K562 (cell line): ENCODE data around the gene LHPP. TPM values are rescaled to one million over a fixed set of nuclear protein-coding genes. Genes with fewer than 3 reads are reported as not detected.

Experiments used
- ATAC-seq: fragments of 200-7000 bp; cut with Tn5 transposase; 3 replicates; pipeline ENCODE4 v1.9.1; 2020; ENCODE audit warnings: moderate library complexity
- BruUV-seq: library from RNA; stranded (reverse); fragments of 400-500 nt; replicated peaks from 2 replicates; lab custom pipeline; 2021; lab: Mats Ljungman, UMichigan
- CTCF ChIA-PET: fragments of 300-600 bp; formaldehyde crosslinking; extraction: SDS; loops from one replicate; lab custom pipeline; 2021; ENCODE audit warnings: low intra/inter-chr PET ratio; lab: Yijun Ruan, JAX
- POLR2A ChIA-PET: fragments of 300-600, 350-650 bp; sonication (Branson Sonifier 250); formaldehyde crosslinking; extraction: SDS; loops from one replicate; lab custom pipeline; 2021; ENCODE audit warnings: antibody characterized with exemption, inconsistent platforms; lab: Yijun Ruan, JAX
- DNase-seq, 4 experiments: peaks; one replicate each; pipeline versions ENCODE4 v3.0.0 to v3.0.0-alpha.2; 2011 to 2018; ENCODE audit warnings: low spot score in 3 of 4, mixed read lengths in 3 of 4; ENCODE audit errors: extremely low read depth in 1 of 4
- FAIRE-seq: peaks from 2 replicates; lab custom pipeline; 2011; peaks lifted over from hg19 to GRCh38; lab: Jason Lieb, UNC
- H2AFZ ChIP-seq: 2 replicates; pipeline ENCODE4 v1.6.0; 2011; ENCODE audit warnings: low read depth, low read length, control low read depth, inconsistent platforms
- H3K27ac ChIP-seq: fragments of 200-600 bp; 3 replicates; pipeline ENCODE4 v1.8.0; 2011; ENCODE audit warnings: low read depth, mild to moderate bottlenecking, control low read depth, inconsistent platforms, low read length, moderate library complexity, mixed read lengths; ENCODE audit errors: extremely low read depth
- H3K27me3 ChIP-seq, 2 experiments: fragments of 300-600 bp in 1 of 2; 2 replicates in 1 of 2; 3 replicates in 1 of 2; pipeline versions ENCODE4 v1.6.0 to v1.8.0; 2011; ENCODE audit warnings: inconsistent platforms in 2 of 2, low read length in 2 of 2, mild to moderate bottlenecking in 1 of 2, mixed read lengths in 1 of 2, moderate library complexity in 1 of 2; ENCODE audit not compliant: control insufficient read depth in 2 of 2, insufficient read depth in 2 of 2
- H3K36me3 ChIP-seq: fragments of 300-600 bp; 3 replicates; pipeline ENCODE4 v1.8.0; 2011; ENCODE audit warnings: mild to moderate bottlenecking, low read length, inconsistent platforms; ENCODE audit not compliant: control insufficient read depth, insufficient read depth
- H3K4me1 ChIP-seq, 2 experiments: fragments of 200-600 bp in 1 of 2; replicated peaks in 1 of 2; 2 replicates in 1 of 2; 3 replicates in 1 of 2; pipeline versions ENCODE4 v1.5.1 to v1.8.0; 2011; ENCODE audit warnings: inconsistent platforms in 2 of 2, low read length in 2 of 2, mild to moderate bottlenecking in 1 of 2, mixed read lengths in 1 of 2, moderate library complexity in 1 of 2; ENCODE audit not compliant: control insufficient read depth in 2 of 2, insufficient read depth in 2 of 2
- H3K4me2 ChIP-seq: 2 replicates; pipeline ENCODE4 v1.6.1; 2011; ENCODE audit warnings: low read length, control low read depth, inconsistent platforms, mixed read lengths; ENCODE audit not compliant: insufficient read depth
- H3K4me3 ChIP-seq: fragments of 200-600 bp; sonication (generic), shearing (Covaris generic); 2 replicates; pipeline ENCODE4 v1.5.1; 2016; ENCODE audit warnings: control low read depth, inconsistent platforms
- H3K79me2 ChIP-seq: fragments of 200-600 bp; 3 replicates; pipeline ENCODE4 v1.8.0; 2011; ENCODE audit warnings: low read length, inconsistent platforms; ENCODE audit not compliant: control insufficient read depth, insufficient read depth
- H3K9ac ChIP-seq, 2 experiments: 2 replicates each; pipeline versions ENCODE4 v1.6.0 to v1.6.1; 2011; ENCODE audit warnings: low read depth in 2 of 2, low read length in 2 of 2, control low read depth in 1 of 2, inconsistent platforms in 1 of 2, mild to moderate bottlenecking in 1 of 2, mixed read lengths in 1 of 2; ENCODE audit not compliant: insufficient read depth in 1 of 2
- H3K9me1 ChIP-seq: one replicate; pipeline ENCODE4 v1.6.0; 2011; ENCODE audit warnings: inconsistent platforms, mild to moderate bottlenecking, low read length, moderate library complexity; ENCODE audit not compliant: control insufficient read depth, insufficient read depth
- H3K9me3 ChIP-seq: replicated peaks from 2 replicates; pipeline ENCODE4 v1.5.1; 2011; ENCODE audit warnings: low read depth, low read length, inconsistent platforms; ENCODE audit not compliant: control insufficient read depth, insufficient read depth
- H4K20me1 ChIP-seq: replicated peaks from 2 replicates; pipeline ENCODE4 v1.6.1; 2011; ENCODE audit warnings: low read length, inconsistent platforms, mixed read lengths; ENCODE audit not compliant: control insufficient read depth, insufficient read depth
- KLF6 ChIP-seq: fragments of 250-450 bp; sonication (Bioruptor Pico); IDR thresholded peaks from 2 replicates; pipeline ENCODE4 v1.4.0; 2020; ENCODE audit warnings: mild to moderate bottlenecking, moderate library complexity, borderline replicate concordance
- MCM3 ChIP-seq: fragments of 450-650 bp; IDR thresholded peaks from 2 replicates; pipeline ENCODE4 v1.6.1; 2016
- NR4A1 ChIP-seq, 2 experiments: fragments of 250-450 bp in 1 of 2; fragments of 450-650 bp in 1 of 2; sonication (Bioruptor Pico) in 1 of 2; IDR thresholded peaks; 2 replicates each; pipeline versions ENCODE4 v1.4.0 to v1.6.1; 2016 to 2020; ENCODE audit warnings: mild to moderate bottlenecking in 2 of 2, missing compliant biosample characterization in 1 of 2, missing genetic modification characterization in 1 of 2, moderate library complexity in 1 of 2
- SIN3B ChIP-seq: fragments of 450-650 bp; IDR thresholded peaks from 2 replicates; pipeline ENCODE4 v1.6.1; 2017; ENCODE audit warnings: low read depth, mild to moderate bottlenecking, moderate library complexity
- SNRNP70 ChIP-seq: fragments of 200-400 bp; formaldehyde crosslinking; optimal IDR thresholded peaks from 2 replicates; pipeline ENCODE3; 2017; ENCODE audit warnings: low read depth, low read length
- ZNF57 ChIP-seq: fragments of 450-650 bp; formaldehyde crosslinking; IDR thresholded peaks from 2 replicates; pipeline ENCODE4 v1.4.0; 2020; ENCODE audit warnings: mild to moderate bottlenecking, moderate library complexity
- ZNF766 ChIP-seq: fragments of 200-800 bp; sonication (Bioruptor generic); conservative IDR thresholded peaks from 2 replicates; pipeline ENCODE4 v1.6.1; 2016; ENCODE audit warnings: missing genetic modification characterization, missing compliant biosample characterization
- WGBS: fragments of 100-300 bp; shearing (Covaris generic); methylation state at CpG from one replicate; pipeline ENCODE4 v1.1.6; 2016; ENCODE audit warnings: low coverage, mixed read lengths; ENCODE audit not compliant: insufficient coverage; ENCODE audit errors: missing lambda C conversion rate; 5-methylcytosine and 5-hydroxymethylcytosine counted together
- in situ Hi-C: fragments of 300-500 bp; cut with MboI; formaldehyde crosslinking; loops from 4 replicates; pipeline ENCODE4 v1.15.0; 2018; ENCODE audit warnings: inconsistent platforms, mixed read lengths
- intact Hi-C: fragments of 100-400 bp; cut with micrococcal nuclease; formaldehyde crosslinking; loops from 2 replicates; pipeline ENCODE4 v1.14.2; 2022
- polyA plus RNA-seq, 8 experiments: library from polyadenylated mRNA; depleted of rRNA in 4 of 8; stranded (reverse) in 5 of 8; unstranded in 3 of 8; fragments of >200 nt; fragmentation: Nextera tagmentation in 2 of 8; fragmentation: Illumina TruSeq in 1 of 8; extraction: Ambion mirVana in 2 of 8; extraction: Trizol in 1 of 8; gene quantifications; 2 replicates each; pipeline versions ENCODE4 v1.2.1 to v1.2.3, GENCODE V29; 2011 to 2014; ENCODE audit warnings: inconsistent platforms in 1 of 8, missing spikeins in 1 of 8
- total RNA-seq, 7 experiments: library from RNA; depleted of rRNA in 6 of 7; stranded (reverse); fragments of >200 nt in 6 of 7; fragmentation: Illumina TruSeq in 2 of 7; extraction: Trizol in 2 of 7; gene quantifications; 2 replicates each; pipeline versions ENCODE4 v1.2.1 to v1.2.3, GENCODE V29; 2011 to 2021; ENCODE audit warnings: low replicate concordance in 1 of 7

The LHPP gene
- total and polyA plus RNA-seq, 9 of the 15 experiments (the other 6 are each of a cell fraction or from before 2014, with no cell fraction given) = 0.34 to 7.4 (median 3.0) TPM

- POLR2A ChIA-PET = interaction anchor here (0.6 to 1.9 kb wide), 2 partner anchors 10 to 154 kb away, joined by 4 to 8 read pairs; no protein-coding TSS in a partner anchor
- no peaks in the 10 kb centered on the region for H3K79me2 ChIP-seq
- H2AFZ ChIP-seq = no peak overlapping the region
- intact Hi-C loops = no loop called here
- peaks cover 0 to 44% of the 10 kb centered on the region in 2 experiments; a peak in 2 of 5 replicates for H3K4me1 ChIP-seq
- no peaks in the 10 kb centered on the region for H3K36me3 ChIP-seq
- ATAC-seq = no peak
- no peaks in the 10 kb centered on the region for H3K9me3 ChIP-seq
- H3K4me3 ChIP-seq = no peak overlapping the region
- FAIRE-seq = no peak
- H3K27ac ChIP-seq = no peak overlapping the region
- no peak overlapping the region for H3K4me2 ChIP-seq
- H3K9me1 ChIP-seq = no peaks in the 10 kb centered on the region
- H3K27me3 ChIP-seq = no peaks in the 10 kb centered on the region
- WGBS = 44% methylated on average over 9 of the region's 12 CpGs
- in situ Hi-C loops = no loop called here
- TF ChIP-seq KLF6 (CRISPR knock-in tag) (no peak), MCM3 (no peak), ZNF57 (CRISPR knock-in tag) (no peak), NR4A1 (CRISPR knock-in tag; IDR thresholded peaks at IDR 0.05) (no peak), NR4A1 (tag; IDR thresholded peaks at IDR 0.05) (no peak), SNRNP70 (no peak), ZNF766 (CRISPR knock-in tag) (no peak), SIN3B (no peak)
- peaks cover 4% of the 10 kb centered on the region; the same call in 1 of the 2 replicates for H4K20me1 ChIP-seq
- CTCF ChIA-PET = no interaction called here
- no peak overlapping the region for H3K9ac ChIP-seq
- no TSS peak for BruUV-seq
- DNase-seq = no peak
Measured at GRCh38 chr10:124602121-124602561, 140.5 kb downstream of the LHPP start.
